ENCODE results near the gene PAGR1.
"Not testable (repeated sequence)": the region's sequence is repeated elsewhere in the genome, so short reads cannot be mapped to it uniquely, and the experiment has no call there.

Gene PAGR1

GRCh38 chr16:29791845-29792807, 23.8 kb upstream of the PAGR1 start:
- no peak for ATAC-seq

GRCh38 chr16:29793153-29793552, 22.8 kb upstream of the PAGR1 start:
- ATAC-seq, result not testable (repeated sequence)

More at GRCh38 chr16:29791845-29792807, 23.8 kb upstream of the PAGR1 start:
- TF ChIP-seq ISL1 (CRISPR knock-in tag; IDR thresholded peaks at IDR 0.05) (no peak), CSDC2 (CRISPR knock-in tag; IDR thresholded peaks at IDR 0.05) (no peak), ZFP3 (CRISPR knock-in tag; IDR thresholded peaks at IDR 0.05) (peak; percentile 97)

- no peak for TF ChIP-seq OSR1 (CRISPR knock-in tag; IDR thresholded peaks at IDR 0.05)
- no peak for TF ChIP-seq POU6F1 (CRISPR knock-in tag; IDR thresholded peaks at IDR 0.05; ENCODE audit: borderline replicate concordance, low read depth)
- TF ChIP-seq TOX (CRISPR knock-in tag; IDR thresholded peaks at IDR 0.05; ENCODE audit: borderline replicate concordance), result no peak
- no peak for TF ChIP-seq ISL1 (CRISPR knock-in tag; IDR thresholded peaks at IDR 0.05)
- no peak for TF ChIP-seq CSDC2 (CRISPR knock-in tag; IDR thresholded peaks at IDR 0.05)
- TF ChIP-seq CSRNP3 (CRISPR knock-in tag; IDR thresholded peaks at IDR 0.05), result no peak
- TF ChIP-seq ARNTL (CRISPR knock-in tag; IDR thresholded peaks at IDR 0.05; ENCODE audit: borderline replicate concordance, low read depth), result no peak
- no peak for TF ChIP-seq TCF4 (CRISPR knock-in tag; IDR thresholded peaks at IDR 0.05; ENCODE audit: borderline replicate concordance)
- TF ChIP-seq CREB5 (CRISPR knock-in tag; IDR thresholded peaks at IDR 0.05; ENCODE audit: low read depth), result no peak
- TF ChIP-seq ZFP30 (CRISPR knock-in tag; IDR thresholded peaks at IDR 0.05), result no peak
- TF ChIP-seq ZNF70 (CRISPR knock-in tag; IDR thresholded peaks at IDR 0.05), result no peak
- no peak for TF ChIP-seq RARB (CRISPR knock-in tag; IDR thresholded peaks at IDR 0.05)
- no peak for TF ChIP-seq TSHZ2 (CRISPR knock-in tag; IDR thresholded peaks at IDR 0.05)
- TF ChIP-seq ZFP3 (CRISPR knock-in tag; IDR thresholded peaks at IDR 0.05), result no peak
- no peak for TF ChIP-seq SNAI2 (CRISPR knock-in tag; IDR thresholded peaks at IDR 0.05)
- no peak for TF ChIP-seq ZNF565 (CRISPR knock-in tag; conservative IDR thresholded peaks at IDR 0.05; ENCODE audit: low read depth)
- TF ChIP-seq ESRRG (CRISPR knock-in tag; IDR thresholded peaks at IDR 0.05), result no peak
- no peak for TF ChIP-seq BACH2 (CRISPR knock-in tag; IDR thresholded peaks at IDR 0.05; ENCODE audit: borderline replicate concordance)
- no peak for ATAC-seq
Observed at GRCh38 chr16:29794231-29794710, 21.7 kb upstream of the PAGR1 start.

GRCh38 chr16:29802416-29802935, 13.5 kb upstream of the PAGR1 start:
- ATAC-seq, result no peak
- TF ChIP-seq ZNF565 (CRISPR knock-in tag; conservative IDR thresholded peaks at IDR 0.05; ENCODE audit: low read depth) (no peak), ARNTL (CRISPR knock-in tag; IDR thresholded peaks at IDR 0.05; ENCODE audit: borderline replicate concordance, low read depth) (no peak), ISL1 (CRISPR knock-in tag; IDR thresholded peaks at IDR 0.05) (no peak), ZNF8 (CRISPR knock-in tag; IDR thresholded peaks at IDR 0.05) (no peak), CREB5 (CRISPR knock-in tag; IDR thresholded peaks at IDR 0.05; ENCODE audit: low read depth) (no peak), PPARA (CRISPR knock-in tag; IDR thresholded peaks at IDR 0.05; ENCODE audit: borderline replicate concordance) (no peak), POU6F1 (CRISPR knock-in tag; IDR thresholded peaks at IDR 0.05; ENCODE audit: borderline replicate concordance, low read depth) (no peak), OSR1 (CRISPR knock-in tag; IDR thresholded peaks at IDR 0.05) (no peak), TCF4 (CRISPR knock-in tag; IDR thresholded peaks at IDR 0.05; ENCODE audit: borderline replicate concordance) (no peak), RARB (CRISPR knock-in tag; IDR thresholded peaks at IDR 0.05) (no peak), TOX (CRISPR knock-in tag; IDR thresholded peaks at IDR 0.05; ENCODE audit: borderline replicate concordance) (no peak), CSDC2 (CRISPR knock-in tag; IDR thresholded peaks at IDR 0.05) (no peak), ESRRG (CRISPR knock-in tag; IDR thresholded peaks at IDR 0.05) (no peak), SNAI2 (CRISPR knock-in tag; IDR thresholded peaks at IDR 0.05) (no peak)

All from SK-N-SH treated with all-trans-retinoic acid at 6 μM for 48 hours (cell line).